Urothelium cell line (cell line): ENCODE data around the gene MST1R.
A peak's percentile ranks its signal among the peaks of the same experiment; 100 is the strongest.

ENCODE experiments used
- DNase-seq: peaks from one replicate; pipeline ENCODE4 v3.0.0; 2011; ENCODE audit warnings: low spot score, mixed read lengths
- FAIRE-seq: peaks from 2 replicates; lab custom pipeline; 2011; peaks lifted over from hg19 to GRCh38; lab: Jason Lieb, UNC

MST1R gene

GRCh38 chr3:49841806-49842205 is 61.9 kb downstream of the MST1R start:
- no peak for FAIRE-seq
- DNase-seq: no peak

GRCh38 chr3:49841126-49841696 is 62.5 kb downstream of the MST1R start:
- FAIRE-seq (no peak), DNase-seq (no peak)

GRCh38 chr3:49840388-49840787 is 63.3 kb downstream of the MST1R start:
- no peak for DNase-seq
- FAIRE-seq: no peak

- no peak for FAIRE-seq
Measured at GRCh38 chr3:49839193-49839809, 64.4 kb downstream of the MST1R start.

More at GRCh38 chr3:49839193-49839809, 64.4 kb downstream of the MST1R start:
- DNase-seq: peak; percentile 76
